HL-60/S4 (cell line): ENCODE measurements around the gene LEFTY1.
"Not testable (repeated sequence)": the region's sequence is repeated elsewhere in the genome, so short reads cannot be mapped to it uniquely, and the experiment has no call there.

Experiments used
- in situ Hi-C: fragments of 300-500 bp; cut with MboI; formaldehyde crosslinking; loops from 2 replicates; pipeline ENCODE4 v1.14.3; 2022; ENCODE audit warnings: low sequenced_read_pairs

Gene LEFTY1, protein sequence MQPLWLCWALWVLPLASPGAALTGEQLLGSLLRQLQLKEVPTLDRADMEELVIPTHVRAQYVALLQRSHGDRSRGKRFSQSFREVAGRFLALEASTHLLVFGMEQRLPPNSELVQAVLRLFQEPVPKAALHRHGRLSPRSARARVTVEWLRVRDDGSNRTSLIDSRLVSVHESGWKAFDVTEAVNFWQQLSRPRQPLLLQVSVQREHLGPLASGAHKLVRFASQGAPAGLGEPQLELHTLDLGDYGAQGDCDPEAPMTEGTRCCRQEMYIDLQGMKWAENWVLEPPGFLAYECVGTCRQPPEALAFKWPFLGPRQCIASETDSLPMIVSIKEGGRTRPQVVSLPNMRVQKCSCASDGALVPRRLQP

GRCh38 chr1:225888898-225889601 is at the start of gene LEFTY1:
TSS of gene LEFTY1 (minus strand) at chr1:225889146. CDS start at chr1:225889066, 80 bp downstream.
- in situ Hi-C loops = no loop called here

DNA sequence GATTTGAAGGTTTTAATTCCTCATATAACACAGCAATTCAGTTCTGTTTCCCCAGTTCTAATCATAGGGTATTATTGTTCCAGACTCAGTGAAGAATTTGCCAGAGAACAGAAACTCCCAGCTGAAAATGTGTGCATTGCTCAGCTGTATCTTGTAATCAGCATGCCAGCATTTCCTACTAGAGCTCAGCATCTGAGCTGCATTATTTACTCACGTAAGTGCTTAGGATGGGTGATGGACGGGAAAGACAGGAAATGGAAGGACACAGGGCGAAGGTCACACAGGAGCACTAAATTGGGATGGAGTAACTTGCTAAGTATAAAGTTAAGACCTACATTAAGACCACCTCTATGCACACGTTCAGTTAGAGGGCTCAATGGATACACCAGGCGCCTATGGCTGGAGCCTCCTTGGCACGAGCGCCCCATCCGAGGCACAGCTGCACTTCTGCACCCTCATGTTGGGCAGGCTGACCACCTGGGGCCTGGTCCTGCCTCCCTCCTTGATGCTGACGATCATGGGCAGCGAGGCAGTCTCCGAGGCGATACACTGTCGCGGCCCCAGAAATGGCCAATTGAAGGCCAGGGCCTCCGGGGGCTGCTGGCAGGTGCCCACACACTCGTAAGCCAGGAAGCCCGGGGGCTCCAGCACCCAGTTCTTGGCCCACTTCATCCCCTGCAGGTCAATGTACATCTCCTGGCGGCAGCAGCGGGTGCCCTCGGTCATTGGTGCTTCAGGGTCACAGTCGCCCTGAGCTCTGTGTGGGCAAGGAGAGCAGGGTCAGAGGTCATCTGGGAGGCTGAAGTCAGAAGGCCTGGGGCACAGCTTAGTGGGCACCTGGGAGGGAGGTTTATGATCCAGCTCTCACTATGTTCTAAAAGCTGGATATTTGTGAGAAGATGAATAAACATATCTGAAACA is 48.4 kb upstream of the LEFTY1 start:
- in situ Hi-C loops = no loop called here

- in situ Hi-C loops = no loop called here
Measured at GRCh38 chr1:225936523-225936922, 47.6 kb upstream of the LEFTY1 start.

DNA sequence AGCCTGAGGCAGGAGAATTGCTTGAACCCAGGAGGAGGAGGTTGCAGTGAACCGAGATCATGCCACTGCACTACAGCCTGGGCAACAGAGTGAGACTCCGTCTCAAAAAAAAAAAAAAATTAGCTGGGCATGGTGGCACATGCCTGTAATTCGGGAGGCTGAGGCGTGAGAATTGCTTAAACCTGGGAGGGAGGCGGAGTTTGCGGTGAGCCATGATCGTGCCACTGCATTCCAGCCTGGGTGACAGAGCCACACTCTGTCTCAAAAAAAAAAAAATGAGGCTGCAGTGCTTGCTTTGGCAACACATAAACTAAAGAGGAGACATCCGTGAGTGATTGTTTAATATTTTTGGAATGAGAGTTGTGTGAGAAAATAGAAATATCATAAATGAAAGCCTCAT is 47.1 kb upstream of the LEFTY1 start:
- in situ Hi-C loops = not testable (repeated sequence)

DNA sequence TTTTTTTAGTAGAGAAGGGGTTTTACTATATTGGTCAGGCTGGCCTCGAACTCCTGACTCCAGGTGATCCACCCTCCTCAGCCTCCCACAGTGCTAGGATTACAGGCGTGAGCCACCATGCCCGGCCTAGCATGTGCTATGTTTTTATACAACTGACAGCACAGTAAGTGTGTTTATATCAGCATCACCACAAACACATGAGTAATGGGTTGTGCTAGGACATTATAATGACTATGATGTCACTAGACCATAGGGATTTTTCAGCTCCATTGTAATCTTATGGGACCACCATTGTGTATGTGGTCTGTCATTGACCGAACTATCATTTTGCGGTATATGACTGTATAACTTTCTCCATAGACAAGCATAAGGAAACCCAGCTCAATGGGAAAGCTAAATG is 45.8 kb upstream of the LEFTY1 start:
- in situ Hi-C loops = no loop called here

DNA sequence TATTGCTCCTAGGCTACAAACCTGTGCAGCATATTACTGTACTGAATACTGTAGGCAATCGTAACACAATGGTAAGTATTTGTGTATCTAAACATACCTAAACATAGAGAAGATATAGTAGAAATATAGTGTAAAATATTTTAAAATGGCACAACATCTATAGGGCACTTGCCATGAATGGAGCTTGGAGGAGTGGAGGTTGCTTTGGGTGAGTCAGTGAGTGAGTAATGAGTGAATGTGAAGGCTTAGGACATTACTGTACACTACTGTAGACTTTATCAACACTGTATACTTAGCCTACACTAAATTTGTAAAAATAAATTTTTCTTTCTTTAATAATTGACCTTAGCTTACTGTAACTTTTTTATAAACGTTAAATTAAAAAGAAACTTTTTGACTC is 44.1 kb upstream of the LEFTY1 start:
- in situ Hi-C loops = no loop called here

GRCh38 chr1:225931270-225932136 is 42.6 kb upstream of the LEFTY1 start:
- in situ Hi-C loops = no loop called here

GRCh38 chr1:225930566-225930965 is 41.6 kb upstream of the LEFTY1 start:
- in situ Hi-C loops = no loop called here

- in situ Hi-C loops = not testable (repeated sequence)
Measured at GRCh38 chr1:225929462-225929861, 40.5 kb upstream of the LEFTY1 start.

DNA sequence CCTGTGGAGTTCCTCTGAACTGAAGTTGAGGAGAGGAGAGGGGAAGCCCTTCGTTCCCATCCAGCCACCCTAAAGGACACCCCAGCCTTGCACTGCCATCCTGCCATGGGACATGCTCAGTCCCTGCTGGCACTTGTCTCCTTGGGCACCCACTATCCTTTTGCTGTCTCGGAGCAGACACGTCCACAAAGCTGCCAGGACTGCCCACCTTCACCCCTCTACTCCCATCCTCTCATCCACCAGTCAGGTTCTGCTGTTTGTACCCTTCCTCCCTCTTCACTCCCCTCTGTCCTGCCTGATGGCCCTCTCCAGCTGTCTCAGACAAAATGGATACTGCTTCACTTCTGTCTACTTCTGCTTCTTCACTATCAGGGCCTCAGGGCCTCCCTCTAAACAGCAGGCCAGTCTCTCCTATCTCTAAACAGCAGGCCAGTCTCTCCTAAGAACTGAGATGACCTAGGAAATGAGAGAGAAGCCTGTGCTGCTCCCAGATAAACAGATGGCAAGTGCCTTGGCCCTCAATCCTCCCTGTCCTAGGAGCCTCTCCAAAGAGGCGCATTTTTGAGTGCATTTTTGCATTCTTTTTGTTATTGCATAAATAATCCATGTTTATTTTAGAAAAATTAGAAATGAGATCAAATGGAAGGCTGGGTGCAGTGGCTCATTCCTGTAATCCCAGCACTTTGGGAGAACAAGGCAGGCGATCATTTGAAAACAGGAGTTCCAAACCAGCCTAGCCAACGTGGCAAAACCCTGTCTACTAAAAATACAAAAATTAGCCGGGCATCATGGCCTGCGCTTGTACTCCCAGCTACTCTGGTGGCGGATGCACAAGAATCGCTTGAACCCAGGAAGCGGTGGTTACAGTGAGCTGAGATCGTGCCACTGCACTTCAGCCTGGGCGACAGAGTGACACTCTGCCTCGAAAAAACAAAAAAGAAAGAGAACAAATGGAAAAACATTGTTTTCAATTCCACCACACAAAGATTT is 39.5 kb upstream of the LEFTY1 start:
- in situ Hi-C loops = no loop called here

GRCh38 chr1:225926551-225927113 is 37.7 kb upstream of the LEFTY1 start:
- in situ Hi-C loops = no loop called here

- in situ Hi-C loops = no loop called here
Measured at GRCh38 chr1:225923692-225924555, 35.0 kb upstream of the LEFTY1 start, which contains the start of gene PYCR2. TSS of gene PYCR2 (minus strand) at chr1:225924250. CDS start at chr1:225924110, 140 bp downstream.

DNA sequence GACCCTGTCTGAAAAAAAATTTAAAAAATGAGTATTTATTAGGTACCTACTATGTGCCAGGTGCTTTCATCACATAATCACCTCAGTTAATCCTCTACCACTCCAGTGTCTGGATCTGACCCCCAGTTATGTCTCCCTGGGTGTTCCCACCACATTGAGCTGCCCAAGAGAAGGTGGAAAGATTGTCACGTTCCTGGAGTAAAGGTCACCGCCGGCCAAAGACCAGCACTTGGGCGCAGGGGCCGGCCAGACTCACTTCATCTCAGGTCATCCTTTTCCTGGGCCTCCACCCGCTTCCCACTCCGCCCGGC is 34.4 kb upstream of the LEFTY1 start:
- in situ Hi-C loops = no loop called here

DNA sequence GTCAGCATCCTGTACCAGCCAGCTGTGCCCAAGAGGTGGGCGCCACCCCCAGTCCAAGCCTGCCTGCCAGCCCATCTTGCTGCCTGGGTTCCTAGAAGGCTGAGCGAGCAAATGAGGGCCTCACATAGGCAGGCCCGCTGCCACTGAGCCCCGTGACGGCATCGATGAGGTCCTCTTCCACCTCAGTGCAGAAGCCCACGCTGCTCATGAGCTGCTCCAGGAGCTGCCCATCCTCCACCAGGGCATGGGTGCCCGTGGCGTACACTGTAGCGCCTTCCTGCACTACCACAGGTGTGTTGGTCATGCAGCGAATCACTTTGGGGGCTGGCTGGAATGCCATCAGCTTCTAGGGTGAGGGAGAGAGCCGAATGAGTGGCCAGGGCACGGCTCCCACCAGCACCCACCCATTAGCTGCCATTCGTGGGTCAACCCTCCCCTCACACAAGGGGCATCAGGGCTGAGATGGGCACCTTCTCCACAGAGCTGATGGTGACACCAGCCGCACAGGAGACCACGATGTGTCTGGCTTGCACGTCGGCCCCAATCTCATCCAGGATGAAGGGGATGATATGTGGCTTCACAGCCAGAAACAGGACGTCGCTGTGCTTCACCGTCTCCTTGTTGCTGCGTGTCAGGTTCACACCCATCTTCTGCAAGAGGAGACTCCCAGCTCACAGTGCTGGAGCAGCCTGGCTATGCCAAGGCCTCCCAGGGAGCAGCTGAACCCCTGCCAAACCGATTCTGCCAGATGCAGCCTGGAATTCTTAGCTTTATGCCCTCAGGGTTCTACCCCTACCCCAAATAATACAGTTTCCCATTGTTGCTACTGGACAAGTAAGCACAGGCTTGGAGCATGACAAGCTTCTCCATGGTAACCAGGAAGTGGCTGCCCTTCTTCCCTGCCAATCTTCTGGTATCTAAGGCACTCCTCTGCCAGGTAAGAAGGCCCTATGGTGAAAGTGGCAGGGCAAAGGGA is 33.1 kb upstream of the LEFTY1 start:
- in situ Hi-C loops = no loop called here

DNA sequence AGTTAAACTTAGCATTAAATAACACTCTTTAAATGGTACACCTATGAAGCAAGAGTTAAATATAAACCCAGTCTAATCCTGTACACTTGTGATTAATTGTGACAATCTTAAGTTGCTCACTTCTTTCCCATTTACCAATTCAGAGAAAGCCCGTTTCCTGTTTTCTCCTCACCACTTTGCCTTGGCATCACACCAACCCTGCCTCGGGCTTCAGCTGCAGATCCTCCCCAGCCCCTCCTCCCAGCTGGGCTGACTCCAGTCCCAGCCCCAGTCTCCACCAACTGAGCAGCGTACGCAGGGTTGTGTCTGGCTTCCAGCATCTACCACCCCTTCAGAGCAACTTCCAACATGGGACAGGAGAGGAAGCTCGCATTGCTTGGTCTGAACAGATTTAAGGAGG is 31.0 kb upstream of the LEFTY1 start:
- in situ Hi-C loops = no loop called here

GRCh38 chr1:225918280-225918679 is 29.3 kb upstream of the LEFTY1 start:
- in situ Hi-C loops = no loop called here

DNA sequence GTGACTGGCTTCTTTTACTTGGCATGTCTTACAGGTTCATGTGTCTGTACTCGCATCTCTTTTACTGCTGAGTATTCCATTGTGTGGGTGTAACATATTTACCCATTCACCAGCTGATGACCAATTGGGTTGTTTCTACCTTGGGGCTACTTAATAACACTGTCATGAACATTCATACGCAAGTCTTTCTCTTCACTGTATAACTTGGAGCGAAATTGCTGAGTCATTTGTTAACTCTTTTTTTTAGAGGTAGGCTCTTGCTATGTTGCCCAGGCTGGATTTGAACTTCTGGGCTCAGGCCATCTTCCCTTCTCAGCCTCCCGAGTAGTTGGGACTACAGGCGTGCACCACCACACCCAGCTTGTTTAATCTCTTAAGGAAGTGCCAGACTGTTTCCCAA is 28.6 kb upstream of the LEFTY1 start:
- in situ Hi-C loops = no loop called here
